Choroid plexus epithelial cell (primary cell): ENCODE results near the gene ZNF462.
"Not testable (repeated sequence)": the region's sequence is repeated elsewhere in the genome, so short reads cannot be mapped to it uniquely, and the experiment has no call there.

Source experiments
- DNase-seq: peaks from one replicate; pipeline ENCODE4 v3.0.0-alpha.2; 2010; ENCODE audit warnings: low read depth
- H3K4me3 ChIP-seq: 2 replicates; pipeline ENCODE4 v1.5.1; 2011; ENCODE audit warnings: low read depth, mild to moderate bottlenecking, control low read depth, low read length, moderate library complexity
- CTCF ChIP-seq: conservative IDR thresholded peaks from 2 replicates; pipeline ENCODE4 v1.5.1; 2011; ENCODE audit warnings: low read depth, mild to moderate bottlenecking, control low read depth, inconsistent platforms, low read length, moderate library complexity

Gene ZNF462

GRCh38 chr9:106974341-106974740, 111.4 kb downstream of the ZNF462 start:
- no peak for TF ChIP-seq CTCF
- H3K4me3 ChIP-seq, result no peak overlapping the region

GRCh38 chr9:106976772-106977171, 113.8 kb downstream of the ZNF462 start:
- TF ChIP-seq CTCF, result no peak

More at GRCh38 chr9:106974341-106974740, 111.4 kb downstream of the ZNF462 start:
- DNase-seq, result no peak

GRCh38 chr9:106980551-106981101, 117.7 kb downstream of the ZNF462 start:
- TF ChIP-seq CTCF, result no peak
- peak; percentile 39 for DNase-seq
- H3K4me3 ChIP-seq, result no peak overlapping the region

More at GRCh38 chr9:106976772-106977171, 113.8 kb downstream of the ZNF462 start:
- H3K4me3 ChIP-seq, result no peak overlapping the region
- no peak for DNase-seq

GRCh38 chr9:106981396-106982287, 118.7 kb downstream of the ZNF462 start:
- DNase-seq, result no peak
- TF ChIP-seq CTCF, result no peak
- H3K4me3 ChIP-seq, result no peak overlapping the region

- no peak for TF ChIP-seq CTCF
- no peak overlapping the region for H3K4me3 ChIP-seq
- DNase-seq, result no peak
Measured at GRCh38 chr9:106982636-106983035, 119.7 kb downstream of the ZNF462 start.

GRCh38 chr9:106983346-106983745, 120.4 kb downstream of the ZNF462 start:
- TF ChIP-seq CTCF, result no peak
- DNase-seq, result no peak
- H3K4me3 ChIP-seq, result no peak overlapping the region

GRCh38 chr9:106989904-106990303, 126.9 kb downstream of the ZNF462 start:
- H3K4me3 ChIP-seq, DNase-seq: not testable (repeated sequence)
